GM18517 (cell line): ENCODE results near the gene DAB2.

Source experiments
- ATAC-seq: cut with Tn5 transposase; IDR thresholded peaks from one replicate; pipeline ENCODE4 v1.9.1; 2021; ENCODE audit warnings: mild to moderate bottlenecking, moderate library complexity; ENCODE audit not compliant: unreplicated experiment

The DAB2 gene

DNA sequence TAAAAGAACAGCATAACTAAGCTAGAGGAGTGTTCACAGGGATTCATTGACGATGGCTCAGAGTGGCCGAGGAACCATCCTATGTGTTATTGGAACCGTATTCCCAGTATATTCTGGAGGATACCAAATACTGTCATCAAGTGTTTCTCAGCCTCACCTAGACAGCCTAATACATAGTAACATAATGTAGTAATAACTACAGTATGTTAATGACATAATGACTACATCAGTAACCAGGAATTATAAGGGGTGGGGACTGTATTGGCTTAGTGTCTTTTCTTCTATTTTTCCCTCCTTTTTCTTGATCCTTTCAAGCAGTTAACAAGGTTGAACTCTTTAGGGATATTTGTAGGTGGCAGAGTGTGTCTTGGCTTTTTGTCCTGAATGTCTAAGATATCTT is 33.8 kb downstream of the DAB2 start:
- no peak for ATAC-seq

DNA sequence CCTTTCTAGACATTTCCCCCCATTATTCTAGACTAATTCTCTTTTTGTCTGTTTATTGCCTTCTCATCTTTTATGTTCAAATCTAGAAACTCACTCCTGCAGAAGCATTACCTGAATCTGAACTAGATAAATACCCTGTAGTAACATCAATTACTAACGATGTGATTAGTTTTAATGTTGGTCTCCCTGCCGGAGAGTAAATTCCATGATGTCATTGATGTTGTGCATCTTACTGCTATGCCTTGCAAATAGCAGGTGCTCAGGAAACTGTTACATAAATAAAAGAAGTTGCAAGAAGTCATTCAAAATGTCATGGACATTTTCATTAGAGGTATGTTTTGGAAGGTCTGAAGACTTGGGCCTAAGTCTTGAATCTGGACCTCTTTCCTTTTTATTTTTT is 37.5 kb downstream of the DAB2 start:
- no peak for ATAC-seq

DNA sequence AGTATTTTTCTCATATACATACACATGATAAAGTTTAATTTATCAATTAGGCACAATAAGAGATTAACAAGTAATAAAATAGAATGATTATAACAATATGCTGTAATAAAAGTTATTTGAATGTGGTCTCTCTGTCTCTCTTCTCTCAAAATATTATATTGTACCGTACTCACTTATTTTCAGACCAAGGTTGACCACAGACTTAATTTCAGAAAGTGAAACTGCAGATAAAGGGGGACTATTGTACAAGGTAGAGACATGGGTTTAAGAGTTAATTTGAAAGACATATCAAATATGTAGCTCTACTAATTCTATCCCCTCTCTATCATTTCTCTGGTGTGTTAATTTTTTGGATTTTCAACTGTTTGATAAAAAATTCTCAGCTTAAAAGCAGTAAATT is 40.5 kb downstream of the DAB2 start:
- ATAC-seq, result no peak

DNA sequence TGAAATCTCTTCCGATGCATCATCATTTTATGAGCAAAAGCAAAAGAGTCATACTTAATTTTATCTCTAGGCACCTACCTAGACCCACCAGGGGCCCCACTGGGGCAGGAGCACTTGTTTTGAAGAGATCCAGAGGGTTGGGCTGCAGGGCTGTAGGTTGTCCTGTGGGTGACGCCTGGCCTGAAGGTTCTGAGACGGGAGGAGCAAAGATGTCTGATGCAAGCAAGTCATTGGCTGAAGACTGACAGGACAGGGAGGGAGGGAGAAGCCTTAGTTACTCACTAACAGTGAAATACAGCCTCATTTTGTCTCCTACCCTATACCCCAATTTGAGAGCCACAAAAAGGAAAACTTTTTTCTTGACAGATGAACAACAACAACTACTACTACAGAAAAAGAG is 43.4 kb downstream of the DAB2 start:
- no peak for ATAC-seq

DNA sequence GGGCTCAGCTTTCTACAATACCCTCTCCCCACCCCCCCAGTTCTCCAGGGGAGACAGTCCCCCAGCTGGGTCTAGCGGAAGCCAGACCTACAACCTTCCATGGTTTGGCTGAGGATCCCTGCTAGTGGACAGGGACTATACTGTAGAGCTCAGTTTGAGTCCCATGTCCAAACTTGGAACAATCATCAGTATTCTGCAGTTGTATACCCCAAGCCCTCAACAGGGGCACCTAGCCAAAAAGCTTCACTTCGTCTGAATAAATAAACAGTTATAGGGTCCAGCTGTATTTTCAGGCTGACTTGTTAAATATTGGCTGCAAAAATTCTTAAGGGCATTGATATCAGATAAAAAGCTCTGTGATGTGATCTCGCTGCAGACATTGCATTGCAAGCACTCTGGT is 45.1 kb downstream of the DAB2 start:
- ATAC-seq, result no peak

DNA sequence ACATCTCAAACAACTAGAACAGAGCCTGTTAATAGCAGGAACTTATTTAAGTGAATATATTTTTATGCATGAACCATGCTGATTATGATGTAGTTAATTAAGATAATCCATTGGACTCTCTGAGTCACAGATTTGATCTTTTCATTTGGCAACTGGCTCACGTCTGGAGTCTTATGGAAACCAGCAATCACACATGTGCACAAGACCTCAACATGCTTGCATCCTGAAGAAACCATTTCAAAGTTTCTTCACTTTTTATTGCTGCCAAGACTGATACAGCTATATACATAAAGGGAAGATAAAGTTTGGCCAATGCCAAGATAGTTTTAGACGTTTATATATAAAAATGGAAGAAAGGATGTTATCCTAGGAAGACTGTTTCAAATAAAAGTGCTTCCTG is 47.2 kb downstream of the DAB2 start:
- ATAC-seq, result no peak

DNA sequence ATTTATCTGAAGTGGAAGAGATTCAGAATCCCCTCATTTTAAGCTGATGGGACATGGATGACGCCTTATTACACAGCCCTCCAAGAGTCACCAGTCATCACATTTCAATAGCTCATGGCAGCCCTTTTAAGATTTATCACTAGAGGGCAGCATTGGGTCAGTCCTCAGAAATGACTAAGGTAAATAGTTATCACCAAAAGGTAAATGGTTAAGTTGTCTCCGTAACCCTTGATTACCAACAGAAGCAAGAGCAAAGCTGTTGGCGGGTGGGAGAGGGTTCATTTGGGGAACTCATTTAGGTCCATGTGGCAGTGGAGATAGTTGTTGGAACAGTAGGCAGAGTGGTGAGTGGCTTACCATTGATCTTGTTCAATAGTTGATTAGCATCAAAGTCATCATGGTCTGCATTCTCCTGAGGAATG is 48.5 kb downstream of the DAB2 start:
- no peak for ATAC-seq

DNA sequence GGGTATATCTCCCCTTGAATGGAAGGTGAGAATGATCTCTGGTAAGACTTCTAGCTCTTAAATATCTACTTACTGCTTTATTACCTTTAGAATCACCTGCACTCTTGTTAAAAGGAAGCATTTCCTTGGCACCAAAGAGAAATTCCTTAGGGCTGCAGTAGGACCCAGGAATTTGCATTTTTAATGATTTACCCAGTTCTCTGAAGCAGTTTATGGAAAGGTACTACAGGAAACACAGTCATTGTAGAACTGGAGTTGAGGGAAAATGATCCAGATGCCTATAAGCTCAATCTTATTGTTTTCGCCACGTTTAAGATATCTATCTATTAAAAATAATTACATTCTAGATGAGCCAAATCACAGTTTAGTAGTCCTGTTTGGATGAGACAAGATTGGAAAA is 51.0 kb downstream of the DAB2 start:
- ATAC-seq, result no peak

DNA sequence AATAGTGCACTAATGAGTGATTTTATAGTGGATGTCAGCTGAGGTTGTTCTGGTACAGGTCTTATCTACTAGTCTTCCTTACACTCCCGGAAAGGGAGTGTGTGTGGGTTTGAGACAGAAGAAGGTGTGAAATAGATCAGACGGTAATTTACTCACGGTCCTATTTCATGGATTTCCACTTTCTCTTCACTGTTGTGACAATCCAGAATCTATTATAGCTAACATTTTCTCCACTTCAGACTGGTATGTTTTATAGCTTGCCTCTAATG is 53.5 kb downstream of the DAB2 start:
- no peak for ATAC-seq

DNA sequence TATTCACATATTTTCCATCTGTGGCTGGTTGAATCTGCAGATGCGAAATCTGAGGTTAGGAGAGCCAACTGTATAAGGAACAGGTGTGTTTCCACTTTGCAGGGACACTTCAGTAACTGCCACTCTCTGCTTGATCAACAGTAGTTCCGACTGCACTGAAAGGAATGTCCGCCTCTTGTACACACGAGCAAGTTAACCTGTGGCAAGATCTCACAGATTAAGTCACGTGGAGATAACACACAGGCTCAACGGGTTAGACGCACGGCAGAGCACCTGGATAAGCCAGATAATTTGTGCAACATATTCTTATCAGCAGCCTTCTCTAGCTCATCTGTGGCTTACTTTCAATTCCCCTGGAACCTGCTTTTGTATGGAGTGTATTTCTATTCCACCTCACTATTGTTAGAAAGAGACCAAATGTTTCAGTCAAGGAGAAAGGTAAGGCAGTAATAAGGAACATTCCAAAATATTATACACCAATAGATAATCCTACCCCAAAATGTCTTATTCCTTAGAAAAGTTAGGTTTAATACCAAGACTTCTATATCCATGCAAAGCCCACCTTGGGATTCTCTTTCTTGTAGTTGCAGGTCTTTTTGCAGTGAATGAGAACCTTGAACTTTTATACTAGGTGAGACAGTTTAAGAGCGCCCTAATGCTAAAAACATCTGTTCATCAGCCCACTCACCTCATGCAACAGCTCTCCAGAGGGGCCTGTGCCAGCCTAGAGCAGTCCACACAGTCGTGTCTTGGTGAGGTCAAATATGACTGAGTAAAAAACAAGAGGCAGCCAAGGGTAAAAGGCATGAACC is 54.0 kb downstream of the DAB2 start:
- no peak for ATAC-seq

DNA sequence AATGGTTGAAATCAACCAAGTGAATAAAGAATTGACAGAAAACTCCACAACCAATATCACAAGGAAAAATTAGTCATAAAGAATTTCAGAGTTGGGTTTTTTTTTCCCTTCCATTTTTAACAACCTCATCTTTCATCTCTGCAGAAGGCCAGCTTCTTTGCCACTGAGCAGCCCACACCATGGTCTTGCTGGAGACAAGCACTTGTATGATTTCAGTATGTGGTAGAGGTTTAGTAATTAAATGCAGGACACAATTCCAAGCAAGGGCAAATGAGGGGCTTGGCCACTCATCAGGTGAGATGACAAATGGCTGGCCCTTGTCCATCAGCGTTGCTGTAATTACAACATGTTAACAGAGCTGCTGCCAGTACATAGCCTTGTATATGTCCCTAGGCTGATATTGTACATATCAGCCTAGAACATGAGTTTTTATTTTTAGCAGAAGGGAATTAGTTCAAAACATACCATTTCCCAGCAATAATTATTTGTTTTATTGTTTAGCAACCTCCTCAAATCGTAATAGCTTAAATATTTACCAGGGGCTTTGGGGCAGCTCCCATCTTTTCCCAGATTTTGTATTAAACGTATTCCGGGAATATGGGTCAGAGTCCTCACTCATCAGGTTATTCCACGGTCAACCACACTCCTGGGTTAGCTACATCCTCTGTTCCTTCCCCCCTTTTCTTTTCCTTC is 55.5 kb downstream of the DAB2 start:
- ATAC-seq, result no peak

DNA sequence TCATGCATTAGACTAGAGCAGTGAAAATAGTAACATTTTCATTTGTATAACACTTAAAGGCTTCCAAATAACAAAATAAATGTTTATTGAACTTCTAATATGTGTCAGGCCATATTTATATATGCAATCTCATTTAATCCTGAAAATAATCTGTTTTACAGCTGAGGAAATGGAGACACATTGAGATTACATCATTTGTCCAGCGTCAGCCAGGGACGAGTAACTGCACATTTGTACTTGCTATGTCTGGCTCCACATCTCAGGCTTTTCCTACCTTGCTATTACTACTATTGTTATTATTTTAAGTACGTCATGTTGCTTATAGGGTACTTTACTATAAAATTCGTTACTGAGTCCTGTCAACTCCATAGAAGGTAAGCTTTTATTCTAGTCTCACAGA is 56.7 kb downstream of the DAB2 start:
- ATAC-seq, result no peak

DNA sequence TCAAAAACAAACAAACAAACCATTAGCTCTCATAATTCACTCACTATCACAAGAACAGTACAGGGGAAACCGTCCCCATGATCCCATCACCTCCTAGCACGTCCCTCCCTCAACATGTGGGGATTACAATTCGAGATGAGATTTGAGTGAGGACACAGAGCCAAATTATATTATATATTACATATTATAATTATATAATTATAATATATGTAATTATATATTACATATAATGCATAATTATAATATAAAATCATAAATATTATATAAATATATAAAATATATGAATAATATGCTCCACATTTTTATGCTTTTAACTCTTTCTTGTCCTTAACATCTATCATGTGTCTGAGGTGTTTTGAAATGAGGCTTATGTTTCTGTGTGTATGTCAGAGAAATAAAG is 57.1 kb downstream of the DAB2 start:
- no peak for ATAC-seq

DNA sequence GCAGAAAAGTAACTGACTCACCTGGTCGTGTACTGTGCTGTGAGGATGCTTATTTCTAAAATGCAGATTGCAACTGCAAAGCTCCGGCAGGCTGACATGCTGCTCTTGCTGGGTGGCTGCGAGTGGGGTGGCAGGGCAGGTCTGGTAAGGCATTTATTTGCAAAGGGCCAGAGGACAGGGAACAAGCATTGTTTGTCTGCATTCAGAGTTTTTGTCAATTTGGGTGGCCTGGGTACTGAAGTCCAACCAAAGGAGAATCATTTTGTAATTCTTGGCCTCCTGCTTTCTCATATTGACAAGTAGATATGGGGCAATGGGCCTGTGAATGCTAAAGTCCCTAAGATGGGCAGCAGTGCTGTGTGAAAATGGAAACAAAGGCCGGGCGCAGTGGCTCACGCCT is 60.4 kb downstream of the DAB2 start, which contains the start of gene C9:
TSS of gene C9 (minus strand) at position 129 of the 400 bp plus-strand sequence. CDS start at position 98, 31 bp downstream.
- ATAC-seq, result no peak

DNA sequence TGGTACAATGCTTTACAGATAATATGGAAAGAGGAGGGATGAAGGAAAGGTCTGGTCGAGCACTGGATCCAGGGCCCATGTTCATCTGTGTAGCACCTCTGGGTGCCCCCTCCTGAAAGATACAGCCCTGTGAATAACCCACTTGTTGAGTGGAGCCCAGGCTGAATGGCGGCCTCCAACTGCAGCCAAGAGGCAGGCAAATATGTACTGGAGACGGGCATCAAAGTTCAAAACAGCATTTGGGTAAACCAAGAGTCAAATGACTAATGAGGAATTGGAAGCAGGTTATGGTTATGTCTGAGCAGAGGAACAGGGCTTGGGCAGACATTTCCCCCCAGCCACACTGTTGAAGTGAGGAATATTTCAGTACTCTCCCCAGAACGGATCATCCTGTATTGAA is 61.6 kb downstream of the DAB2 start:
- no peak for ATAC-seq

DNA sequence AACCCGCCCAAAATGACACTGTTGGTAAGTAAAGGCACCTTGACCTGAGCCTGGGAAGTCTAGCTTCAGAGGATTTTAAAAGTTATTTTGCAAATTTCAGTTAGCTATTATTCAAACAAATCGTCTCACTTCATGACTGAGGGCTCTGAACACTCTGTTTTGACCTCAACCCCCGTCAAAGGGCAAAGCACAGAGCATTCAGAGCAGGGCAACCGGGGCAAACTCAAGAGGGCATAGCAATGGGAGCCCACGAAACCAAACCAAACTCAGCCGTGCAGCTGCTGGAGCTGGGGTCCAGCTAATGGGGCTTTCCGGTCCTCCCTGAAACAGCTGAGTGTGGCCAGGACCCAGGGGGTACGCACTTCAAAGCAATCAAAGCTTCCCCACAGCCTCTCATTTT is 62.1 kb downstream of the DAB2 start:
- no peak for ATAC-seq

DNA sequence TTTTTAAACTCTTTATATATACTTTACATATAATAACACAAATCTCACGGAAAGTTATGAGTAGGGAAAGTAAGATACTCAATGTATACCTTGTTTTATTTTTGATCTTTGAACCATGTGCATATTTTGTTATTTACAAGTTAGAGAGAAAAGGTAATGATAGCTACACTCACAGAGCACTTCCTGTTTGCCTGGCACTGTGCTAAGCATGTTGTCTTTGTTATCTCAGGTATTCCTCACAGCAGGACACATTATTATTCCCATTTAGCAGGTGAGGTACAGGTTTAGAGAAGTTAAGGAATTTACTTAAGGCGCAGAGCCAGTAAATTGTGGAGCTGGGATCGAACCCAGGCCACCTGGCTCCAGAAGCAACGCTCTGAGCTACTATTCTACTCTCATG is 63.5 kb downstream of the DAB2 start:
- no peak for ATAC-seq

DNA sequence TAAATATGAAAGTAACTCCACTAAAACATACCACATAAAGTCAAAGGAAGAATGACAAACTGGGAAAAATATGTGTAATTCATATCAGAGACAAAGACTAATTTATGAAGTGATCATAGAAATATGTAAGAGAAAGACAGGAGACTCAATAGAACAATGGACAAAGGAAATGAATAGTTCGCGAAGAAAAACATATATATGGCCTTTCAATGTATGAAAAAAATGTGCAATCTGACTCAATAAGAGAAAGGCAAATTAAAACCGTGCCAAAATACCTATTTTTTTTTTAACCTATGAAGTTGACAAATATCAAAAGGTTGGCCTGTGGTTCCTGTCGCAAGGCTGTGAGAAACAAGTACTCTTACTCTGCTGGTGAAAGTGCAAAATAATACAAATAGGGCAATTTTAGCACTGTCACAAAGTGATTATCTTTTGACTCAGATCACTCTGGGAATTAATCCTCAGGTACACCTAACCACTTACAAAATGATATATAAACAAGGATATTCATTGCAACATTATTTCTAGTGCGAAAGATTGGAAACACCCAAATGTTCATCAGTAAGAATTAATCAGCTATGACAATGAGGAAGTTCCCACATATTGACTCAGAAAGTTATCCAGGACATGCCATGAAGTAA is 64.2 kb downstream of the DAB2 start:
- ATAC-seq, result no peak

DNA sequence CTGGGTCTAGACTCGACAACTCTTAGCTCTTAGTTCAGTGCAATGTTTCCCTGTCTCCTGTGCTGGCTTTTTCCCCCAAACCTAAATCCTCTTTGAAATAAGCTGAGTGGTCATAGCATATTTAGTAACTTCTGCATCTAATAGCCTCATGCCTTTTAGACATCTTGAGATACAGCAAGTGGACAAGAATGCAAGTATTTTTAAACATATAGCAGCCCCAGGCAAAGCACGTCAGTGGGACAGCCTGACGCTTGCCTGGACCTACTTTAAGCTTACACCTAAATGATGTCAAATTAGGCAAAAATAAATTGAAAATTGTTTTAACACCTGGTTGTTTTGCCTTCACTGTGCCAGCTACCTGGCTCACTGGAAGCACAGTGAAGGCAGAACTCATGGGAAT is 68.5 kb downstream of the DAB2 start:
- ATAC-seq, result no peak

DNA sequence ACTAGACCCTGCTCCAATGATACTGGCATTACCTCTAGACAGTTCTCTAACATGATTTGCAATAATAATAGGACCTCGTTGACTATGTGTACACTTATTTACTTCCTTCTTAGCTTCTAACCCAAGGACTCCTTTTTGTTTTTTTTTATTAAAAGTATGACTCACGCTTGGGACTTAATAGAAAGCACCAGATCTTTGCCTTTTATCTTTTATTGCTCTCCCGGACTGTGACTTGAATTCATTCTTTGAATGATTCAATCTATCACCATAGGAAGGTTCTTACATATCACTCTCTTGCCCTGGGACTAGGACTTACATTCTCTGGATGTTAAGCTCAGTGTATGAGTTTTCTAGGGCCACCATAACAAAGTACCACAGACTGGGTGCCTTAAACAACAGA is 69.5 kb downstream of the DAB2 start:
- no peak for ATAC-seq

DNA sequence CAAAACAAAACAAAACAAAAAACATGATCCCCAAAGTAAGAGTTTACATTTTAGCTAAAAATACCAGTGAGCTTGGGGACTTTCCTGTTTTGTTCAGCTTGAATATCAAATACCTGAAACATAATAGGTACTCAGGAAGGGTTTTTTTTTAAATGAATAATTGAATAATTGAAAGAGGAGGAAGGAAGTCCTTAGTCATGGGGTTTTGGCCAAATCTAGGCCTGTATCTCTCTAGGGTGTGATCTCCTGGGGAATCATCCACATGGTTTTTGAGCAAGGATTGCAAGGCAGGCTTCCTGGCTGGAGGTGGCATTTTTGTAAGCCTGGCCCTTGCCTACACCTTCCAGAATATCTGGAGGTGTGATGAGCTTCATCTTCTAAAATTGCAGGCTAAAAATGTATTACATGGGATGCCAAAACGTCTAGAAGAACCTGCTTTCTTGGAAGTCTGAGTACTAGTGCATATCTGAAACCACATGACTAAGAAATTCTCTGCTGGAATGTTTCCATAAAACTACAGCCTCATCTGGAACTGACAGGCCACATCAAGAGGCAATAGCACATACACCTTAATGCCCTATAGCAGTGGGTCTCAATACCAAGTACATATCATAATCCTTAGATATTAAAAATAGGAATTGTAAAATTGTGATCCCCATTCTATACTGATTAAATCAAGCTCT is 70.9 kb downstream of the DAB2 start:
- ATAC-seq, result no peak

DNA sequence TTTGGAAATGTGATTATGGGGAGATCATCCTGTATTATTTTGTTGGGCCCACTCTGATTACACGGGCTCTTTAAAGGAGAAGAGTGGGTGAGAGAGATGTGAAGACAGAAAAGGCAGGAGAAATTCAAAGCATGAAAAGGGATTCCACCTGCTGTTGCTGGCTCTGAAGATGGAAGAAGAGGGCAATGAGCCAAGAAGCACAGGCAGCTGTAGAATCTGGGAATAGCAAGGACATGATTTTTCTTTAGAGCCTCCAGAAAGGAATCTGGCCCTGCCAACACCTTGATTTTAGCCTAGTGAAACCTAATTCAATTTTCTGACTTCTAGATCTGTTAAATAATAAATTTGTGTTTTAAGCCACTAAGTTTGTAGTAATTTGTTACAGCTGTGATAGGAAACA is 71.8 kb downstream of the DAB2 start:
- no peak for ATAC-seq
